Stomach (tissue), 4 donors: ENCODE data around the gene TMEM92.

ENCODE experiments used
- POLR2A ChIP-seq, 4 donors: fragments of 450-650 bp; IDR thresholded peaks; one replicate each; pipeline ENCODE4 v1.6.1; 2016; ENCODE audit warnings: antibody characterized with exemption in 4 of 4, control low read depth in 2 of 4, mild to moderate bottlenecking in 1 of 4, moderate library complexity in 1 of 4
- POLR2AphosphoS5 ChIP-seq, 3 donors: sonication (generic); formaldehyde crosslinking; IDR thresholded peaks; one replicate each; pipeline ENCODE4 v1.6.1; 2016; ENCODE audit warnings: antibody characterized with exemption in 3 of 3
- TF ChIP-seq, protein P1 (sequence below), 7 experiments: fragments of 450-650 bp in 4 of 7; fragments of 200-600 bp in 3 of 7; sonication (generic) in 3 of 7; IDR thresholded peaks; one replicate each; pipeline ENCODE4 v1.5.1; 2016 to 2019; ENCODE audit warnings: antibody characterized with exemption in 7 of 7, control low read depth in 2 of 7, mild to moderate bottlenecking in 1 of 7

- TF ChIP-seq POLR2A (IDR thresholded peaks at IDR 0.05): no peak
- TF ChIP-seq, protein P1, sequence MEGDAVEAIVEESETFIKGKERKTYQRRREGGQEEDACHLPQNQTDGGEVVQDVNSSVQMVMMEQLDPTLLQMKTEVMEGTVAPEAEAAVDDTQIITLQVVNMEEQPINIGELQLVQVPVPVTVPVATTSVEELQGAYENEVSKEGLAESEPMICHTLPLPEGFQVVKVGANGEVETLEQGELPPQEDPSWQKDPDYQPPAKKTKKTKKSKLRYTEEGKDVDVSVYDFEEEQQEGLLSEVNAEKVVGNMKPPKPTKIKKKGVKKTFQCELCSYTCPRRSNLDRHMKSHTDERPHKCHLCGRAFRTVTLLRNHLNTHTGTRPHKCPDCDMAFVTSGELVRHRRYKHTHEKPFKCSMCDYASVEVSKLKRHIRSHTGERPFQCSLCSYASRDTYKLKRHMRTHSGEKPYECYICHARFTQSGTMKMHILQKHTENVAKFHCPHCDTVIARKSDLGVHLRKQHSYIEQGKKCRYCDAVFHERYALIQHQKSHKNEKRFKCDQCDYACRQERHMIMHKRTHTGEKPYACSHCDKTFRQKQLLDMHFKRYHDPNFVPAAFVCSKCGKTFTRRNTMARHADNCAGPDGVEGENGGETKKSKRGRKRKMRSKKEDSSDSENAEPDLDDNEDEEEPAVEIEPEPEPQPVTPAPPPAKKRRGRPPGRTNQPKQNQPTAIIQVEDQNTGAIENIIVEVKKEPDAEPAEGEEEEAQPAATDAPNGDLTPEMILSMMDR (IDR thresholded peaks at IDR 0.05): no peak
- TF ChIP-seq POLR2AphosphoS5 (IDR thresholded peaks at IDR 0.05): no peak
Observed at GRCh38 chr17:50244771-50245170, 29.5 kb upstream of the TMEM92 start.
